GM11168 (cell line): Measurements from ENCODE around the gene ACVRL1.

Experiments
- in situ Hi-C: fragments of 300-500 bp; cut with MboI; formaldehyde crosslinking; loops from one replicate; pipeline ENCODE4 v1.12.0; 2022; ENCODE audit warnings: low sequenced_read_pairs; ENCODE audit not compliant: unreplicated experiment

Gene ACVRL1

DNA sequence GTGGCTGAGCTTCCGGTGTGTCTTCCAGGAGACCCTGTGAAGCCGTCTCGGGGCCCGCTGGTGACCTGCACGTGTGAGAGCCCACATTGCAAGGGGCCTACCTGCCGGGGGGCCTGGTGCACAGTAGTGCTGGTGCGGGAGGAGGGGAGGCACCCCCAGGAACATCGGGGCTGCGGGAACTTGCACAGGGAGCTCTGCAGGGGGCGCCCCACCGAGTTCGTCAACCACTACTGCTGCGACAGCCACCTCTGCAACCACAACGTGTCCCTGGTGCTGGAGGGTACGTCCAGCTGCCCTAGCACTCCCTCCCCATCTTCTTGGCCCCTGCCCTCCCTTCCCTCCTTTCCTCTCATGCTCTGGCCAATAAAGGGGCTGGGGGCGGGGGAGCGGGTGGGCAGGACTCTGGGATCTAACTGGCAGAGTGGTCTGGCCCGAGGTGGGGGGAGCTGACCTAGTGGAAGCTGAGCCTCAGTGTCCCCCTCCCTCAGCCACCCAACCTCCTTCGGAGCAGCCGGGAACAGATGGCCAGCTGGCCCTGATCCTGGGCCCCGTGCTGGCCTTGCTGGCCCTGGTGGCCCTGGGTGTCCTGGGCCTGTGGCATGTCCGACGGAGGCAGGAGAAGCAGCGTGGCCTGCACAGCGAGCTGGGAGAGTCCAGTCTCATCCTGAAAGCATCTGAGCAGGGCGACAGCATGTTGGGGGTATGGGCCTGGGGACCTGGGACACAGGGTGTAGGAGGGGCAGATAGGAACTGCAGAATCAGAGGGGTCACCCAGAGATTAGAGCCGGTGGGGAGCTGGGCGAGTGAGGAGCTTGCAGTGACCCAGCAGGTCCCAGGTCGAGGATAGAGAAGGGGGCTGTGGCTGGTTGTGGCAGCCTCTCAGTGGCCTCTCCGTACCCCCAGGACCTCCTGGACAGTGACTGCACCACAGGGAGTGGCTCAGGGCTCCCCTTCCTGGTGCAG, 6.0 kb downstream of the ACVRL1 start:
- in situ Hi-C loops, result no loop called here

DNA sequence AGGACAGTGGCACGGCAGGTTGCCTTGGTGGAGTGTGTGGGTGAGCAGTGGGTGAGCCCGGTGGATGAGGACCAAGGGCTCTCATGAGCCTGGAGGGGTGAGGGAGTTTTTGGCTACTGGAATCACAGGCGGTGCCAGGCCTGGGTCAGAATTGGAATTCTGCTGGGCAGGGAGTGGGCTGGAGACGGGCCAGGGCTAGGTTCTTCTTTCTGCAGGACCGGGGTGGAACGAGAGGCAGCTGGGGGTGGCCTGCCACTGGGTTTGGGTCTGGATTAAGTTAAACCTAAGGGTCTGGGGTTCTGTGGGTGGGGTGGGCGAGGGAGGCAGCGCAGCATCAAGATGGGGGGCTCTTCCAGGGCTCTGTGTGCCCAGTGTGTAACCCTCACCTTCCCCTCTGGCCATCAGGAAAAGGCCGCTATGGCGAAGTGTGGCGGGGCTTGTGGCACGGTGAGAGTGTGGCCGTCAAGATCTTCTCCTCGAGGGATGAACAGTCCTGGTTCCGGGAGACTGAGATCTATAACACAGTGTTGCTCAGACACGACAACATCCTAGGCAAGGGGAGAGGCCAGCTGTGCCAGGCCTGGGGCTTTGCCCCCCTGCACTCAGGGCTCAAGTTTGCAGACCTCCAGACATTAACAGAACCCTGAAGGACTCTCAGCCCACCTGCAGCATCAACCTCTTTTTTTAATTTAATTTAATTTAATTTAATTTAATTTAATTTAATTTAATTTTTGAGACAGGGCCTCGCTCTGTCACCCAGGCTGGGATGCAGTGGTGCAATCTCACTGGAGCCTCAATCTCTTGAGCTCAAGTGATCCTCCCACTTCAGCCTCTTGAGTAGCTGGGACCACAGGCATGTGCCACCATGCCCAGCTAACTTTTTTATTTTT, 7.0 kb downstream of the ACVRL1 start:
- in situ Hi-C loops, result no loop called here

GRCh38 chr12:51915003-51915625, 7.8 kb downstream of the ACVRL1 start:
- in situ Hi-C loops, result no loop called here

DNA sequence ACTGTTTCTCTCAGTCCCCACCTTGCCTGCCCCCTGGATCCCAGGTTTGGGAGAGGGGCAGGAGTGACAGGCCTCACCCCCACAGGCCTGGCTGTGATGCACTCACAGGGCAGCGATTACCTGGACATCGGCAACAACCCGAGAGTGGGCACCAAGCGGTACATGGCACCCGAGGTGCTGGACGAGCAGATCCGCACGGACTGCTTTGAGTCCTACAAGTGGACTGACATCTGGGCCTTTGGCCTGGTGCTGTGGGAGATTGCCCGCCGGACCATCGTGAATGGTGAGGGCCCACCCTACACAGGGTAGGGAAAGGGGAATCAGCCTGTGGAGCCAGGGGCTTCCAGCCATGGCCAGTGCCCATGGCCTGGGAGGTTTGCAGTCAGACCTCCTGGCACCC, 8.6 kb downstream of the ACVRL1 start:
- in situ Hi-C loops, result no loop called here

DNA sequence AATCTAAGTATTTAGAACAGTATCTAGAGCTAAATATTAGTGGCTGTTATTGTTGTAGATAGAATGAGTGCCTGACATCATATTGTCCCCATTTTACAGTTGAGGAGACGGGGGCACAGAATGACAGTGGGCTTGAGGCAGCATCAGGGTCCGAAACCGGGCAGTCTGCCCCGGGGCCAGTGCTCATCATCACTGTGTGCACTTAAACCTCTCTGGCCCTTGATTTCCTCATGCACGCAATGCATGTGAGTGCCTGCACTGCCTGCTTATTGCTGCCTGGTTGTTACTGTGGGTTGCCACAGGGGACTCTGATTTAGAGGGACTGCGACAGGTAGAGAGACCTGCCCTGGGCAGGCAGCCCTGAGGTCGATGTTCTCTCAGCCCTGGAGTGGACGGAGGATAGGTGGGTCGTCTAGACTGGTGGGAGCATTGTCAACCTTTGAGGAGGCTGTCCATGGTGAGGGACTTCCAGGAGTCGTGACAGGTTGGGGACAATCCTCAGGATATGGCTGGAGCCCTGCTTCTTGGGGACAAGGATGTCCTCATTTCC, 9.8 kb downstream of the ACVRL1 start:
- in situ Hi-C loops, result no loop called here

- in situ Hi-C loops, result no loop called here
Observed at GRCh38 chr12:51917746-51918453, 10.6 kb downstream of the ACVRL1 start.

GRCh38 chr12:51920046-51920445, 12.7 kb downstream of the ACVRL1 start:
- in situ Hi-C loops, result no loop called here

GRCh38 chr12:51921017-51921725, 13.9 kb downstream of the ACVRL1 start:
- in situ Hi-C loops, result no loop called here

- in situ Hi-C loops, result no loop called here
Observed at GRCh38 chr12:51922146-51922545, 14.8 kb downstream of the ACVRL1 start.

- in situ Hi-C loops, result no loop called here
Observed at GRCh38 chr12:51922762-51923505, 15.6 kb downstream of the ACVRL1 start.

- in situ Hi-C loops, result no loop called here
Observed at GRCh38 chr12:51923506-51924365, 16.4 kb downstream of the ACVRL1 start.

GRCh38 chr12:51924551-51925319, 17.4 kb downstream of the ACVRL1 start:
- in situ Hi-C loops, result loop anchor here (5.0 kb wide), 1 partner anchor 43 kb away; no protein-coding TSS in a partner anchor

- in situ Hi-C loops, result loop anchor here (5.0 kb wide), 1 partner anchor 42 kb away; no protein-coding TSS in a partner anchor
Observed at GRCh38 chr12:51925346-51926063, 18.2 kb downstream of the ACVRL1 start.

- in situ Hi-C loops, result loop anchor here (5.0 kb wide), 1 partner anchor 41 kb away; no protein-coding TSS in a partner anchor
Observed at GRCh38 chr12:51926064-51926632, 18.8 kb downstream of the ACVRL1 start.

GRCh38 chr12:51926718-51927117, 19.4 kb downstream of the ACVRL1 start:
- in situ Hi-C loops, result loop anchor here (5.0 kb wide), 1 partner anchor 41 kb away; no protein-coding TSS in a partner anchor
